ENCODE results near the gene TUBB2A. TPM values are rescaled to one million over a fixed set of nuclear protein-coding genes. Genes with fewer than 3 reads are reported as not detected.

The TUBB2A gene
- total and polyA plus RNA-seq, 2 of the 4 experiments (the other 2 are of a cell fraction): 164 to 264 TPM

DNA sequence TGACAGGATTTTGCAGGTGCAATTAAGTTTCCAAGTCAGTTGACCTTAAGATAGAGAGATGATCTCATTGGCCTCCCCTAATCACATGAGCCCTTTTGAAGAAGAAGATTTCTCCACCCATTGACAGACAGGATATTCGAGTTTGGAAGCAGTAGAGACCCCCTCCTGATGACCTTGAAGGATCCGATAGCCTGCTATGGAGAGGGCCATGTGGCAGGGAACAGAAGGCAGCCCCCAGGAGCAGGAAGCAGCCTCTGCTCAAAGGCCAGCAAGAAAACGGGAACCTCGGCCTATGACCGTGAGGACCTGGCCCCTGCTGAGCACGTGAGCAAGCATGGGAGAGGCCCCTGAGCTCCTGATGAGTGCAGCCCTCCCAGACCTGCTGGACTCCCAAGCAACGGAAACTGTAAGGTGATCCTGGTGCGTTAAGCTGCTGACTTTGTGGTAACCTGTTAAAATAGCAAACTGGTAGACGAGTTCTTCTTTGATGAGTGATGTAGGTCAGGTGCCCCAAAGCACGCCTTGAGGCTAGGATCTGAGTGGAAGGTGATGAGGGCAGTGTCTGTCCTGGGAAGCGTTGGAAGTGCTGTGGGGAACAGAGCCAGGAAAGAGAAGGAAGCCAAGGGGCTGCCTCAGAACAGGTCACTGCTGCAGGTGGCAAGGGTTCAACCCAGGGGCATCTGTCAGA lies 18.5 kb upstream of the TUBB2A start:
- Histone ChIP-seq H3K36me3 (ENCODE audit: control insufficient read depth, insufficient read depth, low read length) (no peaks in the 10 kb centered on the region), H3K4me3 (ENCODE audit: insufficient read depth, low read depth, low read length) (no peak overlapping the region), H4K5ac (ENCODE audit: low read depth, low read length) (no peak overlapping the region), H3K9ac (ENCODE audit: low read depth, low read length) (no peak overlapping the region), H4K20me1 (ENCODE audit: insufficient read depth, low read length) (no peaks in the 10 kb centered on the region), H3K9me1 (ENCODE audit: insufficient read depth, low read length) (0 out of 2 replicates have a peak, but pooled peaks cover 3% of the 10 kb centered on the region), H2BK5ac (ENCODE audit: low read depth, low read length, poor library complexity, severe bottlenecking) (no peak overlapping the region), H3K18ac (ENCODE audit: low read depth, low read length) (no peak overlapping the region), H3K79me1 (ENCODE audit: low read depth in 1 of 2, low read length in 2 of 2) (no peaks in the 10 kb centered on the region), H2BK120ac (ENCODE audit: low read depth, low read length) (no peak overlapping the region), H2AK5ac (ENCODE audit: low read depth, low read length) (peak overlapping the region; percentile 60; the same call in 1 of the 2 replicates), H3K4ac (ENCODE audit: low read depth, low read length) (no peak overlapping the region), H3K4me2 (ENCODE audit: low read depth, low read length) (no peak overlapping the region), H4K91ac (ENCODE audit: insufficient read depth, low read depth, low read length) (no peak overlapping the region), H3K9me3 (ENCODE audit: control insufficient read depth, insufficient read depth, low read length) (no peaks in the 10 kb centered on the region), H2AK9ac (replicated peaks; ENCODE audit: low read depth, low read length, poor library complexity) (no peak overlapping the region), H3K4me1 (ENCODE audit: control insufficient read depth, insufficient read depth, low read length) (no peaks in the 10 kb centered on the region), H3K27ac (ENCODE audit: insufficient read depth, low read length) (no peak overlapping the region), H3K14ac (replicated peaks; ENCODE audit: low read depth, low read length) (no peak overlapping the region), H3K56ac (ENCODE audit: extremely low read depth, insufficient read depth, low read length) (no peak overlapping the region), H4K8ac (ENCODE audit: low read depth in 2 of 2, low read length in 2 of 2) (no peak overlapping the region), H3K23ac (ENCODE audit: low read depth, low read length) (no peak overlapping the region), H2BK20ac (ENCODE audit: low read depth, low read length) (peak overlapping the region; percentile 60; the same call in 1 of the 2 replicates), H2BK15ac (ENCODE audit: low read depth, low read length) (no peak overlapping the region), H2AFZ (replicated peaks; ENCODE audit: low read length, poor library complexity) (peak overlapping the region; percentile 34), H3K27me3 (ENCODE audit: control insufficient read depth, insufficient read depth, low read length) (no peaks in the 10 kb centered on the region)
- ChIA-PET POLR2A (ENCODE audit: unreplicated experiment) (no interaction called here), CTCF (interaction anchor here (0.6 kb wide), 1 partner anchor 38 kb away, joined by 3 read pairs; no protein-coding TSS in a partner anchor)
- intact Hi-C loops (cut with micrococcal nuclease): no loop called here
- WGBS, 2 experiments (ENCODE audit: extremely low coverage in 2 of 2, insufficient read length in 1 of 2): 56% methylated on average over 8 of the region's 11 CpGs; no CpG with 5 or more reads in 1 of the 2 experiments
- ATAC-seq (ENCODE audit: low read depth): no peak
- no peak for DNase-seq
- in situ Hi-C loops (cut with MboI; ENCODE audit: low sequenced_read_pairs): no loop called here
- dilution Hi-C loops (cut with HindIII; ENCODE audit: low sequenced_read_pairs, unreplicated experiment): no loop called here
- no TSS peak for BruUV-seq (replicated peaks)
- TF ChIP-seq RFX5 (IDR thresholded peaks at IDR 0.05; ENCODE audit: low read depth, low read length): no peak
- no peak for TF ChIP-seq BHLHE40 (IDR thresholded peaks at IDR 0.05; ENCODE audit: low read depth, low read length)
- no peak for TF ChIP-seq POLR2A (IDR thresholded peaks at IDR 0.05; ENCODE audit: low read depth, low read length)
- TF ChIP-seq CEBPB (IDR thresholded peaks at IDR 0.05; ENCODE audit: low read depth, low read length): no peak
- no peak for TF ChIP-seq SMC3 (IDR thresholded peaks at IDR 0.05; ENCODE audit: low read depth, low read length)
- TF ChIP-seq CHD1 (IDR thresholded peaks at IDR 0.05; ENCODE audit: low read depth, low read length): no peak
- TF ChIP-seq, protein P1, sequence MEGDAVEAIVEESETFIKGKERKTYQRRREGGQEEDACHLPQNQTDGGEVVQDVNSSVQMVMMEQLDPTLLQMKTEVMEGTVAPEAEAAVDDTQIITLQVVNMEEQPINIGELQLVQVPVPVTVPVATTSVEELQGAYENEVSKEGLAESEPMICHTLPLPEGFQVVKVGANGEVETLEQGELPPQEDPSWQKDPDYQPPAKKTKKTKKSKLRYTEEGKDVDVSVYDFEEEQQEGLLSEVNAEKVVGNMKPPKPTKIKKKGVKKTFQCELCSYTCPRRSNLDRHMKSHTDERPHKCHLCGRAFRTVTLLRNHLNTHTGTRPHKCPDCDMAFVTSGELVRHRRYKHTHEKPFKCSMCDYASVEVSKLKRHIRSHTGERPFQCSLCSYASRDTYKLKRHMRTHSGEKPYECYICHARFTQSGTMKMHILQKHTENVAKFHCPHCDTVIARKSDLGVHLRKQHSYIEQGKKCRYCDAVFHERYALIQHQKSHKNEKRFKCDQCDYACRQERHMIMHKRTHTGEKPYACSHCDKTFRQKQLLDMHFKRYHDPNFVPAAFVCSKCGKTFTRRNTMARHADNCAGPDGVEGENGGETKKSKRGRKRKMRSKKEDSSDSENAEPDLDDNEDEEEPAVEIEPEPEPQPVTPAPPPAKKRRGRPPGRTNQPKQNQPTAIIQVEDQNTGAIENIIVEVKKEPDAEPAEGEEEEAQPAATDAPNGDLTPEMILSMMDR (conservative IDR thresholded peaks at IDR 0.05; ENCODE audit: low read depth, low read length): no peak
- no peak for TF ChIP-seq MAFK (IDR thresholded peaks at IDR 0.05; ENCODE audit: low read depth, low read length)
- no peak for TF ChIP-seq MXI1 (IDR thresholded peaks at IDR 0.05; ENCODE audit: borderline replicate concordance, low read depth, low read length)
- no peak for TF ChIP-seq RCOR1 (IDR thresholded peaks at IDR 0.05; ENCODE audit: insufficient replicate concordance, low read length)
- TF ChIP-seq FOS (IDR thresholded peaks at IDR 0.05; ENCODE audit: low read depth, low read length): no peak

All from IMR-90 (cell line).